Duodenal mucosa (tissue), 2 donors: ENCODE results near the gene TJP1.
"Not testable (repeated sequence)": the region's sequence is repeated elsewhere in the genome, so short reads cannot be mapped to it uniquely, and the experiment has no call there.

ENCODE experiments used
- H3K27ac ChIP-seq: one replicate; pipeline ENCODE4 v1.7.0; 2013; ENCODE audit warnings: low read depth, low read length
- H3K27me3 ChIP-seq, 2 donors: one replicate each; pipeline ENCODE4 v1.7.0; 2013; ENCODE audit warnings: low read length in 2 of 2, control low read depth in 1 of 2; ENCODE audit not compliant: insufficient read depth in 2 of 2, control insufficient read depth in 1 of 2
- H3K36me3 ChIP-seq, 2 donors: one replicate each; pipeline ENCODE4 v1.7.0; 2013; ENCODE audit warnings: low read length in 2 of 2, control low read depth in 1 of 2; ENCODE audit not compliant: insufficient read depth in 2 of 2, control insufficient read depth in 1 of 2
- H3K4me1 ChIP-seq, 2 donors: one replicate each; pipeline ENCODE4 v1.7.0; 2013; ENCODE audit warnings: low read length in 2 of 2, control low read depth in 1 of 2; ENCODE audit not compliant: insufficient read depth in 2 of 2, control insufficient read depth in 1 of 2
- H3K4me3 ChIP-seq, 2 donors: one replicate each; pipeline ENCODE4 v1.7.0; 2013; ENCODE audit warnings: low read length in 2 of 2, low read depth in 1 of 2
- H3K9ac ChIP-seq, 2 donors: one replicate each; pipeline ENCODE4 v1.7.0; 2013; ENCODE audit warnings: low read length in 2 of 2, low read depth in 1 of 2
- H3K9me3 ChIP-seq, 2 donors: one replicate each; pipeline ENCODE4 v1.7.0; 2013; ENCODE audit warnings: low read length in 2 of 2, control low read depth in 1 of 2; ENCODE audit not compliant: control insufficient read depth in 1 of 2

Gene TJP1

GRCh38 chr15:29736012-29736743 is 86.1 kb downstream of the TJP1 start:
- H3K27ac ChIP-seq, result no peak overlapping the region

GRCh38 chr15:29734917-29735572 is 87.2 kb downstream of the TJP1 start:
- Histone ChIP-seq H3K27ac (no peak overlapping the region), H3K36me3 (peaks cover 12 to 34% of the 10 kb centered on the region in 2 donors), H3K9me3 (no peaks in the 10 kb centered on the region)

More at GRCh38 chr15:29736012-29736743, 86.1 kb downstream of the TJP1 start:
- H3K27me3 ChIP-seq, result no peaks in the 10 kb centered on the region
- peaks cover 16 to 37% of the 10 kb centered on the region in 2 donors for H3K36me3 ChIP-seq
- no peaks in the 10 kb centered on the region for H3K9me3 ChIP-seq
- no peak overlapping the region for H3K9ac ChIP-seq
- no peaks in the 10 kb centered on the region for H3K4me1 ChIP-seq
- no peak overlapping the region for H3K4me3 ChIP-seq

GRCh38 chr15:29731865-29732264 is 90.4 kb downstream of the TJP1 start:
- peaks cover 13 to 31% of the 10 kb centered on the region in 2 donors for H3K36me3 ChIP-seq

More at GRCh38 chr15:29734917-29735572, 87.2 kb downstream of the TJP1 start:
- Histone ChIP-seq H3K4me1 (no peaks in the 10 kb centered on the region), H3K9ac (no peak overlapping the region), H3K27me3 (no peaks in the 10 kb centered on the region), H3K4me3 (no peak overlapping the region)

GRCh38 chr15:29730471-29730870 is 91.8 kb downstream of the TJP1 start:
- not testable (repeated sequence) for H3K4me3 ChIP-seq, H3K4me1 ChIP-seq

More at GRCh38 chr15:29731865-29732264, 90.4 kb downstream of the TJP1 start:
- Histone ChIP-seq H3K4me3 (no peak overlapping the region), H3K27ac (no peak overlapping the region), H3K9me3 (no peaks in the 10 kb centered on the region), H3K27me3 (no peaks in the 10 kb centered on the region), H3K4me1 (no peaks in the 10 kb centered on the region), H3K9ac (no peak overlapping the region)

GRCh38 chr15:29728418-29728817 is 93.8 kb downstream of the TJP1 start:
- no peaks in the 10 kb centered on the region for H3K9me3 ChIP-seq
- H3K4me3 ChIP-seq, result no peak overlapping the region
- no peak overlapping the region for H3K9ac ChIP-seq
- peaks cover 27 to 41% of the 10 kb centered on the region in 2 donors for H3K36me3 ChIP-seq
- H3K27ac ChIP-seq, result no peak overlapping the region
- H3K4me1 ChIP-seq, result peaks cover 0 to 7% of the 10 kb centered on the region in 2 donors
- H3K27me3 ChIP-seq, result no peaks in the 10 kb centered on the region

More at GRCh38 chr15:29730471-29730870, 91.8 kb downstream of the TJP1 start:
- not testable (repeated sequence) for H3K27ac ChIP-seq, H3K9me3 ChIP-seq, H3K9ac ChIP-seq, H3K27me3 ChIP-seq
- peaks cover 26 to 31% of the 10 kb centered on the region in 2 donors for H3K36me3 ChIP-seq

GRCh38 chr15:29727871-29728270 is 94.4 kb downstream of the TJP1 start:
- Histone ChIP-seq H3K36me3 (peaks cover 26 to 40% of the 10 kb centered on the region in 2 donors), H3K4me1 (peaks cover 0 to 7% of the 10 kb centered on the region in 2 donors), H3K9me3 (no peaks in the 10 kb centered on the region), H3K27ac (no peak overlapping the region), H3K9ac (no peak overlapping the region), H3K4me3 (no peak overlapping the region), H3K27me3 (no peaks in the 10 kb centered on the region)

- H3K4me3 ChIP-seq, result no peak overlapping the region
- no peaks in the 10 kb centered on the region for H3K27me3 ChIP-seq
- peaks cover 8 to 11% of the 10 kb centered on the region in 2 donors for H3K9me3 ChIP-seq
- no peak overlapping the region for H3K27ac ChIP-seq
- H3K36me3 ChIP-seq, result peaks cover 26 to 43% of the 10 kb centered on the region in 2 donors
- no peak overlapping the region for H3K9ac ChIP-seq
- peaks cover 0 to 7% of the 10 kb centered on the region in 2 donors for H3K4me1 ChIP-seq
These were observed 95.7 kb downstream of the TJP1 start for GRCh38 chr15:29726553-29726952.

GRCh38 chr15:29724026-29724425 is 98.2 kb downstream of the TJP1 start:
- Histone ChIP-seq H3K9me3 (peaks cover 8 to 11% of the 10 kb centered on the region in 2 donors), H3K27ac (no peak overlapping the region), H3K4me1 (peaks cover 0 to 7% of the 10 kb centered on the region in 2 donors), H3K9ac (no peak overlapping the region), H3K27me3 (no peaks in the 10 kb centered on the region), H3K36me3 (peaks cover 28 to 57% of the 10 kb centered on the region in 2 donors), H3K4me3 (no peak overlapping the region)

GRCh38 chr15:29713784-29714183 is 108.5 kb downstream of the TJP1 start:
- H3K9me3 ChIP-seq, result no peaks in the 10 kb centered on the region
- H3K36me3 ChIP-seq, result peaks cover 12 to 46% of the 10 kb centered on the region in 2 donors
- no peaks in the 10 kb centered on the region for H3K27me3 ChIP-seq
- H3K4me1 ChIP-seq, result peaks cover 19 to 34% of the 10 kb centered on the region in 2 donors
- no peak overlapping the region for H3K27ac ChIP-seq
- no peak overlapping the region for H3K9ac ChIP-seq
- no peak overlapping the region for H3K4me3 ChIP-seq

- Histone ChIP-seq H3K36me3 (peaks cover 19 to 47% of the 10 kb centered on the region in 2 donors), H3K9me3 (no peaks in the 10 kb centered on the region), H3K4me1 (peaks cover 19 to 28% of the 10 kb centered on the region in 2 donors), H3K27ac (no peak overlapping the region), H3K9ac (no peak overlapping the region), H3K27me3 (no peaks in the 10 kb centered on the region), H3K4me3 (no peak overlapping the region)
These were observed 110.0 kb downstream of the TJP1 start for GRCh38 chr15:29712149-29712885.
